Endodermal cell (in vitro differentiated cells): ENCODE data around the gene FAM193A. TPM values are rescaled to one million over a fixed set of nuclear protein-coding genes. Genes with fewer than 3 reads are reported as not detected.

Experiments used
- DNase-seq: peaks from one replicate; pipeline ENCODE4 v3.0.0-alpha.2; 2017
- H3K27ac ChIP-seq: 2 replicates; pipeline ENCODE4 v1.5.1; 2013; ENCODE audit warnings: mild to moderate bottlenecking, low read depth, low read length, moderate library complexity
- H3K27me3 ChIP-seq: 2 replicates; pipeline ENCODE4 v1.6.1; 2013; ENCODE audit warnings: mild to moderate bottlenecking, low read length, moderate library complexity; ENCODE audit not compliant: insufficient read depth, control insufficient read depth, poor library complexity, severe bottlenecking
- H3K36me3 ChIP-seq: 2 replicates; pipeline ENCODE4 v1.7.0; 2013; ENCODE audit warnings: mild to moderate bottlenecking, low read length, moderate library complexity; ENCODE audit not compliant: control insufficient read depth, insufficient read depth
- H3K4me1 ChIP-seq: one replicate; pipeline ENCODE4 v1.7.0; 2013; ENCODE audit warnings: low read length; ENCODE audit not compliant: control insufficient read depth, insufficient read depth
- H3K4me3 ChIP-seq: 2 replicates; pipeline ENCODE4 v1.5.1; 2013; ENCODE audit warnings: mild to moderate bottlenecking, low read length, moderate library complexity
- H3K9ac ChIP-seq: 2 replicates; pipeline ENCODE4 v1.6.1; 2013; ENCODE audit warnings: mild to moderate bottlenecking, low read length, moderate library complexity; ENCODE audit not compliant: poor library complexity, severe bottlenecking; ENCODE audit errors: extremely low read depth
- H3K9me3 ChIP-seq: 2 replicates; pipeline ENCODE4 v1.6.1; 2013; ENCODE audit warnings: mild to moderate bottlenecking, low read length, moderate library complexity; ENCODE audit not compliant: control insufficient read depth
- H3K27ac Mint-ChIP-seq: 2 replicates; pipeline ENCODE4 v1.8.0; 2020; ENCODE audit warnings: mixed read lengths
- H3K27me3 Mint-ChIP-seq: 2 replicates; pipeline ENCODE4 v1.8.0; 2021; ENCODE audit warnings: mild to moderate bottlenecking, mixed read lengths; ENCODE audit not compliant: insufficient read depth
- H3K36me3 Mint-ChIP-seq: 2 replicates; pipeline ENCODE4 v1.8.0; 2020; ENCODE audit warnings: low read depth, mixed read lengths
- H3K4me1 Mint-ChIP-seq: 2 replicates; pipeline ENCODE4 v1.8.0; 2020; ENCODE audit warnings: mixed read lengths
- H3K4me3 Mint-ChIP-seq: 2 replicates; pipeline ENCODE4 v1.8.0; 2020; ENCODE audit warnings: mild to moderate bottlenecking, moderate library complexity, mixed read lengths
- H3K9me3 Mint-ChIP-seq: 2 replicates; pipeline ENCODE4 v1.8.0; 2020; ENCODE audit warnings: mild to moderate bottlenecking, mixed read lengths
- WGBS, 2 experiments: methylation state at CpG; one replicate each; pipeline versions ENCODE4 v1.1.5 to v1.1.7; 2013; ENCODE audit warnings: missing lambda C conversion rate in 2 of 2, mixed read lengths in 1 of 2; ENCODE audit not compliant: insufficient coverage in 1 of 2, insufficient read length in 1 of 2; 5-methylcytosine and 5-hydroxymethylcytosine counted together
- total RNA-seq, 2 donors: library from RNA; stranded (reverse); fragmentation: NEBNext Ultra II Directional in 1 of 2; extraction: Animal tissue kit (Norgen Biotek cat#: 25700) in 1 of 2; gene quantifications; 2 replicates in 1 of 2; 3 replicates in 1 of 2; pipeline ENCODE4 v1.2.1, GENCODE V29; 2021
- TF ChIP-seq, protein P1 (sequence below): fragments of 200-600 bp; sonication (generic); conservative IDR thresholded peaks from 2 replicates; pipeline ENCODE4 v1.5.0; 2021; ENCODE audit warnings: antibody characterized with exemption, mild to moderate bottlenecking

Gene FAM193A
- total RNA-seq, 2 donors from 2014 or later, result 32.1 to 39.0 TPM

DNA sequence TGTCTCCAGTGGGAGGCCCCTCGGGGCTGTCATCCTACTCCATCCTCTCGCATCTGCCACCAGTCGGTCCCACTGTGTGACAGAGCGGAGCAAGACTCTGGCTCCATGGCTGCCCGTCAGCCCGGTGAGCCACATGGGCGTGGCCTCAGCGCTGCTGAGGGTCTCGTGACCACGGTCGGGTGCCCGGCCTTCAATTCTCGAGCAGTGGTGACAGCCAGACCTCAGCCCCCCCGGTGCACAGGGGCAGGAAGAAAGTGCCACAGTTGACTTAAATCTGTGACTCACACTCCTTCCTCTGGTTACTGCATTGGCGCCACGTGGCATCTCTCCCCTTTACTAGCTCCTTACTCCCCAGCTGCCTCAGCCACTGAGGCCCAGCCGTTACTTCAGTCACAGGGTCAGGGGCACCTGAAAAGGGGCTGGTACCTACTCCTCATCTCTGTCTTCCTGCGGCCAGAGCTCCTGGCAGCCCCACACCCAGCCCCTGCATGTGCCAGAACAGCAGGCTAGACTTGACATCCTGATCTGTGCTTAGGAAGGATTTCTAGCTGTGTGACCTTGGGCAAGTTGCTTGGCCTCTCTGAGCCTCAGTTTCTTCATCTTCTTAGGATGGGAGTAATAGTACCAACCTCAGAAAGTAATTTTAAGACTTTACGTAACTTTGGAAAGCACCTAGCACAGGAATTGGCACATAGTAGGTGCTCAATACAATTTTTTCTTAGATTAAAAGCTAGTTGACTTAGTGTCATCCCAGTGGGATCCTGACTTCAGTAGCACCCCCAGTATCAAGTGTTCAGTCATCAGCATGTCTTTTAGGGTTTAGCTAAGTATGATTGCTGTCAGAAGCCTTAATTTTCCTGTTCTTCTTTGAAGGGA is 153.6 kb downstream of the FAM193A start:
- Histone ChIP-seq H3K9me3 (no peaks in the 10 kb centered on the region), H3K36me3 (peaks cover 75% of the 10 kb centered on the region), H3K27me3 (no peaks in the 10 kb centered on the region), H3K27ac (no peak overlapping the region), H3K9ac (no peak overlapping the region), H3K4me3 (no peak overlapping the region), H3K4me1 (no peaks in the 10 kb centered on the region)
- TF ChIP-seq, protein P1, sequence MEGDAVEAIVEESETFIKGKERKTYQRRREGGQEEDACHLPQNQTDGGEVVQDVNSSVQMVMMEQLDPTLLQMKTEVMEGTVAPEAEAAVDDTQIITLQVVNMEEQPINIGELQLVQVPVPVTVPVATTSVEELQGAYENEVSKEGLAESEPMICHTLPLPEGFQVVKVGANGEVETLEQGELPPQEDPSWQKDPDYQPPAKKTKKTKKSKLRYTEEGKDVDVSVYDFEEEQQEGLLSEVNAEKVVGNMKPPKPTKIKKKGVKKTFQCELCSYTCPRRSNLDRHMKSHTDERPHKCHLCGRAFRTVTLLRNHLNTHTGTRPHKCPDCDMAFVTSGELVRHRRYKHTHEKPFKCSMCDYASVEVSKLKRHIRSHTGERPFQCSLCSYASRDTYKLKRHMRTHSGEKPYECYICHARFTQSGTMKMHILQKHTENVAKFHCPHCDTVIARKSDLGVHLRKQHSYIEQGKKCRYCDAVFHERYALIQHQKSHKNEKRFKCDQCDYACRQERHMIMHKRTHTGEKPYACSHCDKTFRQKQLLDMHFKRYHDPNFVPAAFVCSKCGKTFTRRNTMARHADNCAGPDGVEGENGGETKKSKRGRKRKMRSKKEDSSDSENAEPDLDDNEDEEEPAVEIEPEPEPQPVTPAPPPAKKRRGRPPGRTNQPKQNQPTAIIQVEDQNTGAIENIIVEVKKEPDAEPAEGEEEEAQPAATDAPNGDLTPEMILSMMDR, result no peak
- Mint-ChIP-seq H3K27me3 (no peaks in the 10 kb centered on the region), H3K36me3 (peaks cover 60% of the 10 kb centered on the region), H3K4me3 (no peak overlapping the region), H3K4me1 (no peaks in the 10 kb centered on the region), H3K9me3 (no peaks in the 10 kb centered on the region), H3K27ac (no peak overlapping the region)
- WGBS, 2 experiments, result 94 to 96% methylated on average over 15 to 19 of the region's 19 CpGs
- DNase-seq, result no peak

- H3K9me3 ChIP-seq, result no peaks in the 10 kb centered on the region
- H3K27ac ChIP-seq, result no peak overlapping the region
- H3K4me1 ChIP-seq, result no peaks in the 10 kb centered on the region
- Mint-ChIP-seq H3K27ac (no peak overlapping the region), H3K36me3 (peaks cover 62% of the 10 kb centered on the region), H3K9me3 (no peaks in the 10 kb centered on the region), H3K4me3 (no peak overlapping the region), H3K27me3 (no peaks in the 10 kb centered on the region), H3K4me1 (no peaks in the 10 kb centered on the region)
- TF ChIP-seq, protein P1, result no peak
- H3K36me3 ChIP-seq, result peaks cover 74% of the 10 kb centered on the region
- no peak overlapping the region for H3K4me3 ChIP-seq
- no peak for DNase-seq
- no peaks in the 10 kb centered on the region for H3K27me3 ChIP-seq
- H3K9ac ChIP-seq, result no peak overlapping the region
- WGBS, 2 experiments, result 89 to 95% methylated on average over 5 of the region's 5 CpGs
Measured at GRCh38 chr4:2691313-2691712, 154.9 kb downstream of the FAM193A start.

- H3K27me3 Mint-ChIP-seq, result no peaks in the 10 kb centered on the region
- H3K4me3 Mint-ChIP-seq, result no peak overlapping the region
- Histone ChIP-seq H3K9ac (no peak overlapping the region), H3K27me3 (no peaks in the 10 kb centered on the region), H3K36me3 (peaks cover 74% of the 10 kb centered on the region), H3K4me3 (no peak overlapping the region), H3K27ac (no peak overlapping the region), H3K4me1 (no peaks in the 10 kb centered on the region), H3K9me3 (no peaks in the 10 kb centered on the region)
- H3K4me1 Mint-ChIP-seq, result no peaks in the 10 kb centered on the region
- no peak overlapping the region for H3K27ac Mint-ChIP-seq
- H3K9me3 Mint-ChIP-seq, result no peaks in the 10 kb centered on the region
- H3K36me3 Mint-ChIP-seq, result peaks cover 66% of the 10 kb centered on the region
- 80 to 93% methylated on average over 2 to 7 of the region's 7 CpGs for WGBS, 2 experiments
- TF ChIP-seq, protein P1, result no peak
- no peak for DNase-seq
Measured at GRCh38 chr4:2691952-2692435, 155.5 kb downstream of the FAM193A start.
